ENCODE results near the gene GOLPH3.

- no peak for TF ChIP-seq TAF1 (IDR thresholded peaks at IDR 0.05; ENCODE audit: low read depth)
- TF ChIP-seq RAD21 (IDR thresholded peaks at IDR 0.05; ENCODE audit: low read depth) = no peak
- no peak for TF ChIP-seq NFIC (IDR thresholded peaks at IDR 0.05)
- TF ChIP-seq FOXM1 (IDR thresholded peaks at IDR 0.05; ENCODE audit: borderline replicate concordance, low read depth) = no peak
- no peak for TF ChIP-seq USF1 (IDR thresholded peaks at IDR 0.05)
- no peak for TF ChIP-seq YY1 (IDR thresholded peaks at IDR 0.05; ENCODE audit: low read depth)
- no peak for TF ChIP-seq MAX (IDR thresholded peaks at IDR 0.05)
- no peak for TF ChIP-seq EGR1 (IDR thresholded peaks at IDR 0.05)
- TF ChIP-seq CREB1 (IDR thresholded peaks at IDR 0.05; ENCODE audit: low read depth) = no peak
- no peak for TF ChIP-seq CEBPB (IDR thresholded peaks at IDR 0.05)
- TF ChIP-seq REST (IDR thresholded peaks at IDR 0.05; ENCODE audit: low read depth) = no peak
- TF ChIP-seq TEAD4 (IDR thresholded peaks at IDR 0.05) = no peak
- TF ChIP-seq ZBTB7A (IDR thresholded peaks at IDR 0.05; ENCODE audit: low read depth) = no peak
Observed at GRCh38 chr5:32182463-32183063, 8.4 kb upstream of the GOLPH3 start.

Data from Ishikawa (cell line).